Measurements from ENCODE around the gene EFNB1. TPM values are rescaled to one million over a fixed set of nuclear protein-coding genes. Genes with fewer than 3 reads are reported as not detected.

The EFNB1 gene
- total RNA-seq, 2 donors from 2014 or later, result 4.0 to 6.6 TPM

DNA sequence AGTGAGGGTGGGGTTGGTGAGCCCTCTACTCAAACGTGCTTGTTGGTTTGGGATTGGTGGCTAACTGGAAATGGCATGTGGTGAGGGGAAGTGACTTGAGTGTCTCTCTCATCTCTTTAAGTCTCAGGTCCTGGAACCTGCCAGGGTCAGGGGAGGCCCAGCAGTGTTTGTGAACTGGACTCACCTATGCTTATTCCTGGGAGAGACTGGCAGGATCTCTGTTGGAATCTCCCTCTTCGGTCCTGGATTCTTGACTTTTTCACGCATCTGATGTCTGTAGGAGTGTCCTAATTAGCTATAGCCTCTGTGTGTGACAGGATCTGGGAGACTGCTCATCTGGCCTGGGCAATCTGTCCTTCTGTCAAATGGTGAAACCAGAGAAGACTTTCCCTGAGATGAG is 7.2 kb upstream of the EFNB1 start:
- Mint-ChIP-seq H3K36me3 (ENCODE audit: low read depth) (no peaks in the 10 kb centered on the region), H3K27me3 (no peaks in the 10 kb centered on the region), H3K4me3 (no peak overlapping the region), H3K4me1 (peaks cover 2% of the 10 kb centered on the region), H3K27ac (no peak overlapping the region)
- no peaks in the 10 kb centered on the region for H3K9me3 ChIP-seq (ENCODE audit: control insufficient read depth, low read length, poor library complexity, severe bottlenecking)
- no peak for DNase-seq
- no peak for ATAC-seq

DNA sequence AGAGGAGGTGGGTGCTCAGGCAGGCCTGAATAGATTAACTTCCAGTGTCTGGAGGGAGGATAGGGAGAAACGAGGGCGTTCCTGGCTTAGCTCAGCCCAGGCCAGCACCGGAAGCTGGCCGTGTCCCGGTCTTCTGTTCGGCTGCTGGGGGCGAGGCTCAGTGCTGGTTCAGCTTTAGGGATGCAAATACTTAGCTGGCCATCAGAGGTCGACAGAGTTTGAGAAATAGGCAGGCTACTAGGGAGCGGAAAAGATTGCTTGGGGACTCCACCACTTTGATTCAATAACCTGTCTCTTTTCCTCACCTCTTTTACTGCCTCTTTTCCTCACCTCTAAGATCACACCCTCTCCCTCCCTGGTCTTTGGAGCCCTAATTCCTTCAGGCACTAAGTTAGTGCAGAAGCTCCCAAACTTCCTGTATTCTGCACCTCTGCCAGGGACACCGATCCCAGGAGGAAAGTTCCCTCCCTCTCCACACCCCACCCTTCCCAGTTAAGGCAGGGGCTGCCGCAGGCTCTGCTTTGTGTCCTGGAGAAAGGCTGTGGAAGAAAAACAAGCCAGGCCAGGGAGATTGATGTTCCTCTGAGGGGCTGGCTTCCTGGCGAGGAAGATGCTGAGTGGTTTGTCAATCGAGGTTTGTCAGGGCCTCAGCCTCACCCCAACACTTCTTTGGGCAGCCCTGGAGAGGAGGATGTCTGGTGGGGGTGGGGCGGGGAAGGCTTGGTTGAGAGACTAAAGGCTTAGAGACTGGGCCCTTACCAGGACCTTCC is 6.0 kb upstream of the EFNB1 start:
- Mint-ChIP-seq H3K27ac (no peak overlapping the region), H3K4me1 (peaks cover 4% of the 10 kb centered on the region), H3K36me3 (ENCODE audit: low read depth) (no peaks in the 10 kb centered on the region), H3K27me3 (no peaks in the 10 kb centered on the region), H3K4me3 (no peak overlapping the region)
- DNase-seq (no peak), ATAC-seq (peak; percentile 59)
- no peaks in the 10 kb centered on the region for H3K9me3 ChIP-seq (ENCODE audit: control insufficient read depth, low read length, poor library complexity, severe bottlenecking)

DNA sequence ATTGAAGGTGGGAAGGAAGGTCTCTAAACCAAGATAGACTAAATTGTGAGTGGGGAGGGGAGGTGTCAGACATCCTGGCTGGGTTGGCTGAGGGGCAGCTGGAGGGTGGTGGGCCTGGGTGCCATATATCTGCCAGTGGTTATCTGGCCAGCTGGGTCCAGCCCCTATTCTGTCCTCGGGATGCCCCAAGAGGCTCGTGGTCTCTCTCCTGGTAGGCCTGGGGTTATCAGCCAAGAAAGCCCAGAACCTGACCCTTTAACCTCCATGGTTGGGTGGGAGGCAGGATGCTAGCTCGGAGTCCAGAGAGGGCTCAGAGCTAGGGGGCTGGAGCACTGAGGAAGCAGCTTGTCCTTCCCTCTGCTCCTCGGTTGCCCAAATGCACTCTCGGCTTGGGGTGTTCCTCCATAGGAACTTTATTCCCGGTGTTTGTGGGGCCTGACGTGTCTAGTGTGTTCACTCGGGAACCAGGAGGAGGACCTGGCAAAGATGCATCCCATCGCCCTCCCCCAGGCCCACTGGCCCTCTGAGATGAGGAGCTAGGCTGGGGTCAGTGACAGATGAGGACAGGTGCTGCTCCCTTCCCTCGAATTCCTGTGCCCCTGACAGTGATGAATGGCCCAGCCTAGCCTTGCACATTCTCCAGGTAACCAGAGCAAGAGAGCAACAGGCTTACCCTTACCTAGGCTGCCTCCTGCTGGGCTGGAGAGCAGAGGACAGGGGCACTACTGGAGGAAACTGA is 5.2 kb upstream of the EFNB1 start:
- no peaks in the 10 kb centered on the region for H3K27me3 Mint-ChIP-seq

DNA sequence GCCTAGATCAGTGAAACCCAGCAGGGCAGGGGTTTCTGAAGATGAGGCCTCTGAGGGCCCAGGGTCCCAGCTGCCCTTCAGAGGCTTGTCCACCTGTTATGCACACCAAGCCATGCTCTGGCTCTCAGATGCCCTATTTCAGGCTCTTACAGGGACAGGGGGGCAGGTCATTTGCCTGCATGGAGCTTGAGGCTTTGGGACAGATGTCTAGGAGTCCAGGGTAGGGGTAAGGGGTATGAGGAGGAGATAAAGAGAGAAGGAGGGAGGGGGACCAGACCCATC is 4.7 kb upstream of the EFNB1 start:
- no peak for ATAC-seq
- H3K27me3 Mint-ChIP-seq, result no peaks in the 10 kb centered on the region
- H3K4me1 Mint-ChIP-seq, result peaks cover 9% of the 10 kb centered on the region
- no peak overlapping the region for H3K4me3 Mint-ChIP-seq
- no peaks in the 10 kb centered on the region for H3K36me3 Mint-ChIP-seq (ENCODE audit: low read depth)
- H3K9me3 ChIP-seq (ENCODE audit: control insufficient read depth, low read length, poor library complexity, severe bottlenecking), result no peaks in the 10 kb centered on the region
- H3K27ac Mint-ChIP-seq, result no peak overlapping the region
- no peak for DNase-seq

More for the DNA sequence above, 5.2 kb upstream of the EFNB1 start:
- H3K9me3 ChIP-seq (ENCODE audit: control insufficient read depth, low read length, poor library complexity, severe bottlenecking), result no peaks in the 10 kb centered on the region
- Mint-ChIP-seq H3K4me3 (no peak overlapping the region), H3K4me1 (peaks cover 7% of the 10 kb centered on the region), H3K27ac (no peak overlapping the region), H3K36me3 (ENCODE audit: low read depth) (no peaks in the 10 kb centered on the region)
- DNase-seq, result no peak
- ATAC-seq, result no peak

DNA sequence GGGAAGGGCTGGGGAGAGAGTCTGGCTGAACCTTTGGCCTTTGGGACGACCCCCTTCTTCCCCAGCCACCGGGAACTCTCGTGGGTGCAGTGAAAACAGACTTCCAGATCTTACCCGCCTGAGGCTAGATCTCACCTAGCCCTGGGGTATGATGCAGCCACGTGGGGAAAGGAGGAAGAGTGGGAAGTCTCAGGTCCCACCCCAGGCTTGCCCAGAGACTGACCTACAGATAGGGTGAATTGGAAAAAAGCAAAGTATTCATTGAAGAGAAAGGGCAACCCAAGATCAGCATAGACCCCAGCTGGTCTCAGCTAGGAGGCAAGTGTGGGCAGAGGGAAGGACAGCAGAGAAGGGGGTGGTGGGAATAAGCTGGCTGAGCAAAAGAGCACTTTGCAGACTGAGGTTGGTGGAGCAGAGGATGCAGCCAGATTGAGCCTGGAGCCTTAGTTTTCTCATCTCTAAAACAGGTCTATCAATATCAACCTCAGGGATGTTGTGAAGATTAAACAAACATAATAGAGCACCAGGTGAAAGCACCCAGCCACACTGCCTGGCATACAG is 4.2 kb upstream of the EFNB1 start:
- no peak overlapping the region for H3K4me3 Mint-ChIP-seq
- DNase-seq, result no peak
- ATAC-seq, result no peak

DNA sequence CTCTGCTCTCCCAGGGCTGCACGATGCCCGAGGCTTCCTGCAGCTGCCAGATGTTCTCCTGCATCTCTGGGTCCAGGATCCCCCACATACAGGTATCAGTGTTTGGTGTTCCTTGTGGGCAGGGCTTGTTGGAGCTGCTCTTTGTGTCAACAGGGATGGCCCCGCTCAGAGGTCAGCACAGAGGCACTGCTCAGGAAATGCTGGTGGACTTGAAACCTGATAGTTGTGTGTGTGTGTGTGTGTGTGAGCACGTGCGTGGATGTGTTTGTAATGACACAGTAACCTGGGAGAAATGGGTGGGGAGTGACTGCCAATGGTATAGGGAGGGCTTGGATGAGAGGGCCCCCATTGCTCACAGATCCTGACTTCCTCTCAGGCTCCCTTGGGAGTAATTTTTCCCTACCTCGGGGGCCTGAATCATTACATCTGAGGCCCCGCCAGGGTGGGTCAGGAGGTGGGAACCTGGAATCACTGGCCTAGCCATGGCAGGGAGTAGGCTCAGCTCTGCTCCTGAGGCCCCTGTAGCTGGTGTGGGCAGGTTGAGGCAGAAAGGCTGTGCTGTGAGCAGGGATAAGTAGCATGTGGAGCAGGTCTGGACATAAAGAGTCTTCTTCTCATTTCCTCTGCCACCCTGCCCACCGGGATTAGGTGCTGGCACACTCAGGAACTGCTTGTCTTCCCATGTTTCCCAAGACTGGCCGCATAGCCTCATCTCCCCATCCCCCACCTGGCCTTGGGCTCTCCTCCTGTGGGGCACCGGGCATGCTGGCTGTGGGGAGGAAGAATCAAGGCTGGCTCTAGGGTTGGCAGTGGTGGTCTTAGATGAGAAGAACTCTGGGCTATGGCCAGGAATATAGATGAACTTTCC is 2.5 kb upstream of the EFNB1 start:
- ATAC-seq (no peak), DNase-seq (no peak)
- peaks cover 9% of the 10 kb centered on the region for H3K4me1 Mint-ChIP-seq
- H3K9me3 ChIP-seq (ENCODE audit: control insufficient read depth, low read length, poor library complexity, severe bottlenecking), result no peaks in the 10 kb centered on the region
- H3K27ac Mint-ChIP-seq, result no peak overlapping the region
- no peaks in the 10 kb centered on the region for H3K27me3 Mint-ChIP-seq
- H3K36me3 Mint-ChIP-seq (ENCODE audit: low read depth), result no peaks in the 10 kb centered on the region
- no peak overlapping the region for H3K4me3 Mint-ChIP-seq

More for the DNA sequence above, 4.2 kb upstream of the EFNB1 start:
- no peaks in the 10 kb centered on the region for H3K9me3 ChIP-seq (ENCODE audit: control insufficient read depth, low read length, poor library complexity, severe bottlenecking)
- H3K4me1 Mint-ChIP-seq, result peaks cover 9% of the 10 kb centered on the region
- H3K27ac Mint-ChIP-seq, result no peak overlapping the region
- no peaks in the 10 kb centered on the region for H3K36me3 Mint-ChIP-seq (ENCODE audit: low read depth)
- no peaks in the 10 kb centered on the region for H3K27me3 Mint-ChIP-seq

DNA sequence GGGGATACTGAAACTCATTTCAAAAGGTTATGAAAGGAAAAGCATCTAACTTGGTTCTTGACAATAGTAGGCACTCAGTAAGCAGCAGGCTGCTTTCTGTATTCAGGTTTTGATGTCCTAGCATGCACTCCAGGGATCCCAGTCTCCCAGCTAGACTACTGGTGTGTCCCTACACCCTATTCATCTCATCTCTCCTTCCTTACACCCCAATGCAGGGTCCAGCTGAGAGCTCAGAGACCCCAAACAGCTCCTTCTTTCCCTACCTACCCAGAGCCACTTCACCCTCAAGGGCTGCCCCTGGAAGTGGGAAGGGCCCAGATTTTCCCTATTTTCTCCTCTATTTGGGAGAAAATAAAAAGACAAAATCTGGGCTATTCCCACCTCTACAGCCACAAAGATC is 1.6 kb upstream of the EFNB1 start:
- no peak overlapping the region for H3K27ac Mint-ChIP-seq
- H3K4me1 Mint-ChIP-seq, result peaks cover 14% of the 10 kb centered on the region
- ATAC-seq (no peak), DNase-seq (no peak)
- peak overlapping the region; percentile 94 for H3K4me3 Mint-ChIP-seq
- no peaks in the 10 kb centered on the region for H3K27me3 Mint-ChIP-seq
- H3K9me3 ChIP-seq (ENCODE audit: control insufficient read depth, low read length, poor library complexity, severe bottlenecking), result no peaks in the 10 kb centered on the region
- no peaks in the 10 kb centered on the region for H3K36me3 Mint-ChIP-seq (ENCODE audit: low read depth)

DNA sequence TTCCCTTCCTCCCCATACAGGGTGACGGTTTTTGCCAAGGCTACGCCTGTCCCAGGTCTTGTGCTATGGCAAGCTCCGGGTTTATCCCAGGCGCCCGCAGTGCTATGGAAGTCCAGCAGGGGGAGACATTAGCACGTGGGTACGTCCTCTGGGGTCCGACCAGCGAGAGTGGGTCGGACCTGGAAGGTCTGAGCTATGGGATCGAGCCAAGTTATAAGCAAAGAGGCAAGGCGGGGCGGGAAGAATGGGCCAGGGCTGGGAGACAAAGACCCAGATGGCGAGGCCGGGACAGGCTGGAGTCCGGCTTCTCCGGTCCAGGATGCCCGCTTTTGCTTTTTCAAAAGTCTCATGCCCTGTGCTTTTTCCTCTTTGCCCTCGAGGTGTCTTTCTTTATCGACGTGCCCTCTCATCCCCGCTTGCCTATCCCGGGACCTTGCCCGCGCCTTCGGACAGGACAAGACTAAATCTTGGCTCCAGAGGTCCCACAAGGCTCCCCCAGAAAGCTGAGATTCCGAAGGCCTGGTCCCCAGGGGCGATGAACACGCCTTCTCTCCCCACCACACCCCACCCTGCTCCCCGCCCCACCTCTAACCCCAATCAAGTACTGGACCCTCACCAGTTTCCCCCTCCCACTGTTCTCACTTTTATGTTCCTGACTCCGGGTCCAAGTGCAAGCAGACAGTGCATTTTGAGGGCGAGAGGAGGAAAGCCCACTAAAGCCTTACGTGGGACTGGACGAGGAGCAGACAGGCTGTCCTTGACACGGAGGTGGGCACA is 785 bp upstream of the EFNB1 start:
- Mint-ChIP-seq H3K27me3 (no peaks in the 10 kb centered on the region), H3K36me3 (ENCODE audit: low read depth) (no peaks in the 10 kb centered on the region), H3K27ac (peak overlapping the region; percentile 11), H3K4me3 (peak overlapping the region; percentile 94), H3K4me1 (peaks cover 15% of the 10 kb centered on the region)
- DNase-seq, result peak; percentile 50 to 68 (median 50)
- ATAC-seq, result peak; percentile 45
- no peaks in the 10 kb centered on the region for H3K9me3 ChIP-seq (ENCODE audit: control insufficient read depth, low read length, poor library complexity, severe bottlenecking)

GRCh38 chrX:68829582-68830418 is 979 bp downstream of the EFNB1 start:
- Mint-ChIP-seq H3K4me3 (peak overlapping the region; percentile 94), H3K4me1 (peaks cover 19% of the 10 kb centered on the region), H3K27ac (no peak overlapping the region), H3K36me3 (ENCODE audit: low read depth) (no peaks in the 10 kb centered on the region), H3K27me3 (no peaks in the 10 kb centered on the region)
- no peaks in the 10 kb centered on the region for H3K9me3 ChIP-seq (ENCODE audit: control insufficient read depth, low read length, poor library complexity, severe bottlenecking)
- ATAC-seq, result no peak
- no peak for DNase-seq

GRCh38 chrX:68830419-68831404 is 1.9 kb downstream of the EFNB1 start:
- ATAC-seq, result no peak
- no peaks in the 10 kb centered on the region for H3K36me3 Mint-ChIP-seq (ENCODE audit: low read depth)
- no peaks in the 10 kb centered on the region for H3K9me3 ChIP-seq (ENCODE audit: control insufficient read depth, low read length, poor library complexity, severe bottlenecking)
- no peaks in the 10 kb centered on the region for H3K27me3 Mint-ChIP-seq
- peak overlapping the region; percentile 94 for H3K4me3 Mint-ChIP-seq
- H3K27ac Mint-ChIP-seq, result no peak overlapping the region
- H3K4me1 Mint-ChIP-seq, result peaks cover 17% of the 10 kb centered on the region
- DNase-seq, result no peak

- Mint-ChIP-seq H3K27me3 (no peaks in the 10 kb centered on the region), H3K27ac (no peak overlapping the region), H3K4me3 (peak overlapping the region; percentile 94), H3K4me1 (peaks cover 17% of the 10 kb centered on the region), H3K36me3 (ENCODE audit: low read depth) (no peaks in the 10 kb centered on the region)
- DNase-seq (no peak), ATAC-seq (no peak)
- no peaks in the 10 kb centered on the region for H3K9me3 ChIP-seq (ENCODE audit: control insufficient read depth, low read length, poor library complexity, severe bottlenecking)
Observed at GRCh38 chrX:68831405-68832100, 2.7 kb downstream of the EFNB1 start.
